Amniotic epithelial cell (primary cell): ENCODE measurements around the gene RNF112.

Source experiments
- DNase-seq: peaks from one replicate; pipeline ENCODE4 v3.0.0-alpha.2; 2010; ENCODE audit warnings: low read depth

The RNF112 gene

DNA sequence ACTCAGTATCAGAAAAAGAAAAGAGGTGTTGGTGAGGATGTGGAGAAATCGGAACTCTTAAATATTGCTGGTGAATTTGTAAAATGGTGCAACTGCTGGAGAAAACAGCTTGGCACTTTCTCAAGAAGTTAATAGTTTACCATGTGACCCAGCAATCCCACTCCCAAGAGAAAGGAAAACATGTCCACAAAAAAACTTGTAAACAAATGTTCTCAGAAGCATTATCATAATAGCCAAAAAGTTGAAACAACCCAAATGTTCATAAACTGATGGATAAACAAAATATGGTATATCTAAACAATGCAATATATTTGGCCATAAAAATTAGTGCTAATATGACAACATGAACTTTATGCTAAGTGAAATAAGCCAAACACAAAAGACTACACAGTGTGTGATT lies 35.3 kb upstream of the RNF112 start:
- no peak for DNase-seq

DNA sequence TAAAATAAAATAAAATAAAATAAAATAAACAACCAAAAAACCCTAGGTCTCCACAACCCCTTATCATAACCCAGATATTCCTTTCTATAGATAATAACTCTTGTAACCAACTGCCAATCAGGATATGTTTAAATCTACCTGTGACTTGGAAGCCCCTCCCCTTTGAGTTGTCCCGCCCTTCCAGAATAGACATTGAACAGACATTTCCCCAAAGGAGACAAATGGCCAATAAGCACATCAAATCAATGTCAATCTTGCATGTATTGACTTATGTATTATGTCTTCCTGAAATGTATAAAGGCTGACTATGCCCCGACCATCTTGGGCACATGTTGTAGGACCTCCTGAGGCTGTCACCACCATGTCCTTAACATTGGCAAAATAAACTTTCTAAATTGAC lies 34.2 kb upstream of the RNF112 start:
- no peak for DNase-seq

GRCh38 chr17:19377602-19378415 lies 33.2 kb upstream of the RNF112 start:
- peak; percentile 98 for DNase-seq

- DNase-seq = no peak
Measured at GRCh38 chr17:19378416-19379360, 32.3 kb upstream of the RNF112 start, which contains the start of gene MAPK7. Gene MAPK7, plus strand, starts transcription at chr17:19378498. Its CDS starts 403 bp downstream, at chr17:19378901.

- DNase-seq = no peak
Measured at GRCh38 chr17:19379361-19380065, 31.5 kb upstream of the RNF112 start.

- no peak for DNase-seq
Measured at GRCh38 chr17:19380481-19381301, 30.3 kb upstream of the RNF112 start.

- DNase-seq = no peak
Measured at GRCh38 chr17:19381361-19381740, 29.7 kb upstream of the RNF112 start.

DNA sequence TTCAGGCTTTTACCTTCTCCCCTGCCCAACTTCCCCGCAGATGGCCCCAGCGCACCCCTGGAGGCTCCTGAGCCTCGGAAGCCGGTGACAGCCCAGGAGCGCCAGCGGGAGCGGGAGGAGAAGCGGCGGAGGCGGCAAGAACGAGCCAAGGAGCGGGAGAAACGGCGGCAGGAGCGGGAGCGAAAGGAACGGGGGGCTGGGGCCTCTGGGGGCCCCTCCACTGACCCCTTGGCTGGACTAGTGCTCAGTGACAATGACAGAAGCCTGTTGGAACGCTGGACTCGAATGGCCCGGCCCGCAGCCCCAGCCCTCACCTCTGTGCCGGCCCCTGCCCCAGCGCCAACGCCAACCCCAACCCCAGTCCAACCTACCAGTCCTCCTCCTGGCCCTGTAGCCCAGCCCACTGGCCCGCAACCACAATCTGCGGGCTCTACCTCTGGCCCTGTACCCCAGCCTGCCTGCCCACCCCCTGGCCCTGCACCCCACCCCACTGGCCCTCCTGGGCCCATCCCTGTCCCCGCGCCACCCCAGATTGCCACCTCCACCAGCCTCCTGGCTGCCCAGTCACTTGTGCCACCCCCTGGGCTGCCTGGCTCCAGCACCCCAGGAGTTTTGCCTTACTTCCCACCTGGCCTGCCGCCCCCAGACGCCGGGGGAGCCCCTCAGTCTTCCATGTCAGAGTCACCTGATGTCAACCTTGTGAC lies 29.1 kb upstream of the RNF112 start:
- no peak for DNase-seq

DNA sequence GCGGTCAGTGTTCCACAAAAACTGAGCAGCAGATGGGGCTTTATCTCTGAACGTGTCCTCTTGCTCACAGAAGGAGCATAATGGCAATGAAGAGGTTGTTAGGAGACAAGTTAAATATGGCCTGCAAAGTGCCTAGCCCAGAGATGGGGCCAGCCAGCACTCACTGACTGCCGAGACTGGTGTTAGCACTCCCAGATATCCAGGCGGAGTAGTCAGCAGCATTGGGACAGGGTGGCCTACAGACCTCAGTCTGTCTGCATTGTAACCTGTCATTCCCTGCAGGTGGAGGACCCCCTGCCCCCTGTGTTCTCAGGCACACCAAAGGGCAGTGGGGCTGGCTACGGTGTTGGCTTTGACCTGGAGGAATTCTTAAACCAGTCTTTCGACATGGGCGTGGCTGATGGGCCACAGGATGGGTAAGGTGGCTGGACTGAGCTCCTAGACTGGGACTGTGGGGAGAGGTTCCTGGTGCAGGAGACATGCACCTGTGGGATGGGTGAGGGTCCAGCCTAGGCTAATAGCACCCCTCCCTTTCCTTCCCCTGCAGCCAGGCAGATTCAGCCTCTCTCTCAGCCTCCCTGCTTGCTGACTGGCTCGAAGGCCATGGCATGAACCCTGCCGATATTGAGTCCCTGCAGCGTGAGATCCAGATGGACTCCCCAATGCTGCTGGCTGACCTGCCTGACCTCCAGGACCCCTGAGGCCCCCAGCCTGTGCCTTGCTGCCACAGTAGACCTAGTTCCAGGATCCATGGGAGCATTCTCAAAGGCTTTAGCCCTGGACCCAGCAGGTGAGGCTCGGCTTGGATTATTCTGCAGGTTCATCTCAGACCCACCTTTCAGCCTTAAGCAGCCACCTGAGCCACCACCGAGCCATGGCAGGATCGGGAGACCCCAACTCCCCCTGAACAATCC lies 28.2 kb upstream of the RNF112 start:
- no peak for DNase-seq

- DNase-seq = no peak
Measured at GRCh38 chr17:19383681-19384470, 27.2 kb upstream of the RNF112 start.

GRCh38 chr17:19384723-19385391 lies 26.2 kb upstream of the RNF112 start:
- peak; percentile 80 for DNase-seq

- no peak for DNase-seq
Measured at GRCh38 chr17:19385521-19385983, 25.5 kb upstream of the RNF112 start.

DNA sequence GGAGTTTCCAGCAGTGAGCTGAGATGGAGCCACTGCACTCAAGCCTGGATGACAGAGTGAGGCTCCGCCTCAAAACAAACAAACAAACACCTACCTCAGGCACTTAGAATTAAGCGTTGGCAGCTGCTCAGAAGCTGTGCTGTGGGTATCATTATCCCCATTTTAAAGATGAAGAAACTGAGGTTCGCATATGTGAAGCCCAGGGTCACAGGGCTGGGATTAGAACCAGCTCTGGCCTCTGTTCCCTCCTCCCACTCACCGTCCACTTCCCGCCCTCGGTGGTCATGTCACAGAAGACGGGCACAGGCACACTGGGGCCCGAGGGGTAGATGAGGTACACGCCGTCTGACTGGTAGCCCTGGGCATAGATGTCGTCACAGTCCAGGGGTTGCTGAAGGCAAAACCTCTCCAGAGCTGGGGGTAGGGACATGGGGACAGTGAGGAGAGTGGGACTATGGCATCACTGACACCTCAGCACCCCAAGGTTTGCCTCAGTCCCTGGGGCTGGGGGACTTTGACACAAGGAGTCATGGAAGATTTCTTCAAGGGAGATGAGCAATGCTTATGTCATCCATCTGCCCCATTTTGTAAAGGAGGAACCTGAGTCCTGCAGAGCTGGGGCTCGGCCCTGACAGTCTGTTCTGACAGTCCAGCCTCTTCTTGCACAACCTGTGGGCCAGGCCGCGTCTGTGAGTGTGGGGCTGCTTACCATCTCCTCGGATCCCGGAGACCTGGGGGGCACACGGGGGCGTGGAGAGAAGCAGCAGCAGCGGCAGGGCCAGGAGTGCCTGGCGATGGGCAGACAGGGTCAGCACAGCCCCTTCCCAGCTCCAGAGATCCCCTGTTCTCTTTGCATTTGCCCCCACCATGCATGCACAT lies 24.7 kb upstream of the RNF112 start:
- DNase-seq = peak; percentile 94

- DNase-seq = peak; percentile 73
Measured at GRCh38 chr17:19386974-19387920, 23.8 kb upstream of the RNF112 start, which contains the start of gene MFAP4. Gene MFAP4, minus strand, starts transcription at chr17:19387190. Its CDS starts 35 bp downstream, at chr17:19387155.

GRCh38 chr17:19387921-19388521 lies 23.0 kb upstream of the RNF112 start:
- peak; percentile 77 for DNase-seq
